Skeletal muscle tissue (tissue), 4 donors: ENCODE measurements around the gene CLEC12A. TPM values are rescaled to one million over a fixed set of nuclear protein-coding genes. Genes with fewer than 3 reads are reported as not detected.
"Not testable (repeated sequence)": the region's sequence is repeated elsewhere in the genome, so short reads cannot be mapped to it uniquely, and the experiment has no call there.

Source experiments
- H3K27ac ChIP-seq: one replicate; pipeline ENCODE4 v1.7.0; 2013; ENCODE audit warnings: mild to moderate bottlenecking, low read depth, low read length, inconsistent platforms
- H3K27me3 ChIP-seq, 3 donors: one replicate each; pipeline ENCODE4 v1.7.0; 2013; ENCODE audit warnings: low read length in 3 of 3; ENCODE audit not compliant: control insufficient read depth in 3 of 3, insufficient read depth in 3 of 3
- H3K36me3 ChIP-seq, 3 donors: one replicate each; pipeline ENCODE4 v1.7.0; 2013; ENCODE audit warnings: low read length in 3 of 3; ENCODE audit not compliant: control insufficient read depth in 3 of 3, insufficient read depth in 3 of 3
- H3K4me1 ChIP-seq, 3 donors: one replicate each; pipeline ENCODE4 v1.7.0; 2013; ENCODE audit warnings: low read length in 3 of 3, mild to moderate bottlenecking in 3 of 3; ENCODE audit not compliant: control insufficient read depth in 3 of 3, insufficient read depth in 3 of 3
- H3K4me3 ChIP-seq, 3 donors: one replicate each; pipeline ENCODE4 v1.7.0; 2013; ENCODE audit warnings: low read length in 3 of 3
- H3K9ac ChIP-seq, 3 donors: one replicate each; pipeline ENCODE4 v1.7.0; 2013; ENCODE audit warnings: low read length in 3 of 3, mild to moderate bottlenecking in 3 of 3, moderate library complexity in 2 of 3, low read depth in 1 of 3
- H3K9me3 ChIP-seq, 3 donors: one replicate each; pipeline ENCODE4 v1.7.0; 2013; ENCODE audit warnings: low read length in 3 of 3; ENCODE audit not compliant: control insufficient read depth in 3 of 3
- total RNA-seq: library from RNA; depleted of rRNA; stranded (reverse); fragments of >200 nt; gene quantifications from one replicate; pipeline ENCODE4 v1.2.3, GENCODE V29; 2014
- donor health status: Osteomylitis.

CLEC12A gene
- total RNA-seq, 1 donor from 2014 or later = 0.52 TPM

DNA sequence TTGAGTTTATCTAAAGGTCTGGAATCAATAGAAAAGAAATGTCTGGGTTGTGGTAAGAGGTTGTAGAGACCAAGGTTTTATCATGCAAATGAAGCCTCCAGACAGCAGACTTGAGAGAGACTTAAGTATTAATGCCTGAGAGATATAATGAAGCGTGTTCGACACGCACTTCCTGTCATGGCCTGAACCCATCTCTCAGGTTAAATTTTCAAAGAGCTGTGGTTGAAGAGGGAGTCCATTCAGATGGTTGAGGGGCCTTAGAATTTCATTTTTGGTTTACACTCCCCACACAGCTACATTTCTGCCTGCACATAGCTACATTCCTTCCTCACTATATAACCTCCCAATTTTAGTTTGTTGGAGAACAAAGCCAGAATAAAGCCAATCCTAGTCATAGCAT lies 10.1 kb upstream of the CLEC12A start:
- H3K27ac ChIP-seq = no peak overlapping the region
- no peaks in the 10 kb centered on the region for H3K36me3 ChIP-seq
- H3K9ac ChIP-seq = no peak overlapping the region
- H3K9me3 ChIP-seq = no peaks in the 10 kb centered on the region
- H3K4me1 ChIP-seq = no peaks in the 10 kb centered on the region
- no peaks in the 10 kb centered on the region for H3K27me3 ChIP-seq
- H3K4me3 ChIP-seq = no peak overlapping the region

DNA sequence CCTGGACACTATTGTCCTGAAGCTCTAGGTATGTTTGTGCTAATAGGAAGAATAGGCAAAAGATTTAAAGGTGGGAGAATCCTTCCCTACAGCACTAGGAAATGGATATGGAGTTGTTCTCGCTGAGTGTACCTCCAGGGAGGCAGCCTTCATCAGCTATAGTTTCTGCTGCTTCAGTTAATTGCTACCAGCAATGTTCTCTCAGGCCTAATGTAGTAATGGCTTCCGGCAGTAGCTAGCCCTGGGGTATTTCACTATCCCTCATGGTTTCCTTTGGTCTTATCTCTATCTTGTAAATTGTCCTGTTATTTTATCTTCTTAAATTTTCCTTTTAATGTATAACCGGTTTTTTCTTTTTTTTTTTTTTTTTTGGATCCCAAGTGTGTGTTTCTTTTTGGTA lies 9.3 kb upstream of the CLEC12A start:
- no peaks in the 10 kb centered on the region for H3K9me3 ChIP-seq
- no peak overlapping the region for H3K4me3 ChIP-seq
- H3K27me3 ChIP-seq = no peaks in the 10 kb centered on the region
- no peaks in the 10 kb centered on the region for H3K36me3 ChIP-seq
- no peak overlapping the region for H3K27ac ChIP-seq
- H3K9ac ChIP-seq = no peak overlapping the region
- no peaks in the 10 kb centered on the region for H3K4me1 ChIP-seq

DNA sequence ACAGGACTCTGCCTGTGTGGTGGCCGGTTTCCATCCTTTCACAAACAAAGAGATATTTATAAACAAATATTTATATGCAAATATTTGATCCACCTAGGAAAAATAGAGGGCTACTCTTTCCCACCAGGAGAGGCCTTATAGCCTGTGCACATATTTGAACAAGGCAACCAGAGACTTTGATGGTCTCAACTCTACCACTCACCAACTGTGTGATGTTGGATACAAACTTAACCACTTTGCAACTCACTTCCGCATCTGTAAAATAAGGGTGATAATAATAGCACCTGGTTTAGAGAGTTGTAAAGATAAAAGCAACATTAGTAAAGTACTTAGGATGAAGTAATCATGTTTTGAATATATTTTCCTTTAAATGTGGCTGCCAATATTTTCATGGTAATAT lies 1.5 kb upstream of the CLEC12A start:
- H3K9ac ChIP-seq = no peak overlapping the region
- no peaks in the 10 kb centered on the region for H3K36me3 ChIP-seq
- H3K9me3 ChIP-seq = no peaks in the 10 kb centered on the region
- no peaks in the 10 kb centered on the region for H3K27me3 ChIP-seq
- H3K4me1 ChIP-seq = no peaks in the 10 kb centered on the region
- H3K27ac ChIP-seq = no peak overlapping the region
- H3K4me3 ChIP-seq = no peak overlapping the region

DNA sequence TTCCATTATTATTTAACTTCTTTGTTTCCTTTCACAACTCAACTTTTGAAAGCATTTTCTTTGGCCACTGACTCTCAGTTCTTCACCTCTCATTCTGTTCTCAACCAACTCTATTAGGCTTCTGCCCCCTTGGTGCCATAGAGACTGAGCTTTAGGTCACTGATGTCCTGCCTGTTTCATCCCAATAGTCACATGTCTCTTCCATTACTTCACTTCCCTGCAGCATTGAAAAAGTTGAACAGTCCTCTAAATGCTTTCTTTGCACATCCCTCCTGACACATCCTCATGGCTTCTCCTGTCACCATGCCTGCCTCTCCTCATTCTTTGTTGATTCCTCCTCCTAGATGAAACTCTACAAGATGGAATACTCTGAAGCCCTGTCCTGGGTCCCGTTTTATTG lies 2.7 kb downstream of the CLEC12A start:
- H3K4me1 ChIP-seq = no peaks in the 10 kb centered on the region
- H3K36me3 ChIP-seq = no peaks in the 10 kb centered on the region
- no peaks in the 10 kb centered on the region for H3K9me3 ChIP-seq
- no peaks in the 10 kb centered on the region for H3K27me3 ChIP-seq
- H3K4me3 ChIP-seq = no peak overlapping the region
- no peak overlapping the region for H3K9ac ChIP-seq
- no peak overlapping the region for H3K27ac ChIP-seq

DNA sequence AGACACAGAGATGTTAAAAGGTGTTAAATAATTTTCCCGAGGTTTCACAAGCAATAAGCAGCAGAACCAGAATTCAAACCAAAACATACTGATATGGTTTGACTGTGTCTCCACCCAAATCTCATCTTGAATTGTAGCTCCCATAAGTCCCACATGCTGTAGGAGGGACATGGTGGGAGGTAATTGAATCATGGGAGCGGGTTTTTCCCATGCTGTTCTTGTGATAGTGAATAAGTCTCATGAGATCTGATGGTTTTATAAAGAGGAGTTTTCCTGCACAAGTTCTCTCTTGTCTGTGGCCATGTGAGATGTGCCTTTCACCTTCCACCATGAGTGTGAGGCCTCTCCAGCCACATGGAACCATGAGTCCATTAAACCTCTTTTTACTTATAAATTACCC lies 3.5 kb downstream of the CLEC12A start:
- not testable (repeated sequence) for H3K4me1 ChIP-seq, H3K36me3 ChIP-seq, H3K27me3 ChIP-seq, H3K27ac ChIP-seq, H3K4me3 ChIP-seq, H3K9me3 ChIP-seq, H3K9ac ChIP-seq

DNA sequence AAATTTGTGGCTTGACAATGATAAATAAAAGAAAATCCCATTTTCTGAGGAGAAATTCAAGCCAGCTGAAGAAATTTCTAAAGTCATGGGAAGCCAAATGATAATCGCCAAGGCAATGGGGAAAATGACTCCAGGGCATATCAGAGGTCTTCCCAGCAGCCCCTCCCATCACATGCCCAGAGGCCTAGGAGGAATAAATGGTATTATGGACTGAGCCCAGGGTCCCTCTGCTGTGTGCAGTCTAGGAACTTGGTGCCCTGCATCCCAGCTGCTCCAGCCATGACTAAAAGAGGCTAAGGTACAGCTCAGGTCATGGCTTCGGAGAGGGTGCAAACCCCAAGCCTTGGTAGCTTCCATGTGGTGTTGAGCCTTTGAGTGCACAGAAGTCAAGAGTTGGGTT lies 4.4 kb downstream of the CLEC12A start:
- no peaks in the 10 kb centered on the region for H3K36me3 ChIP-seq
- no peaks in the 10 kb centered on the region for H3K27me3 ChIP-seq
- H3K27ac ChIP-seq = no peak overlapping the region
- H3K4me1 ChIP-seq = no peaks in the 10 kb centered on the region
- H3K9me3 ChIP-seq = no peaks in the 10 kb centered on the region
- H3K4me3 ChIP-seq = no peak overlapping the region
- H3K9ac ChIP-seq = no peak overlapping the region

DNA sequence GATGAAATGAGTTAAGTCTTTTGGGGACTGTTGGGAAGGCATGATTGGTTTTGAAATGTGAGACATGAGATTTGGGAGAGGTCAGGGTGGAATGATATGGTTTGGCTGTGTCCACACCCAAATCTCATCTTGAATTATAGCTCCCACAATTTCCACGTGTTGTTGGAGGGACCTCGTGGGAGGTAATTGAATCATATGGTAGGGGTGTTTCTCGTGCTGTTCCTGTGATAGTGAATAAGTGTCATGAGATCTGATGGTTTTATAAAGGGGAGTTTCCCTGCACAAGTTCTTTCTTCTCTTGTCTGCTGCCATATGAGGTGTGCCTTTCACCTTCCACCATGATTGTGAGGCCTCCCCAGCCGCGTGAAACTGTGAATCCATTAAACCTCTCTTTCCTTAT lies 5.4 kb downstream of the CLEC12A start:
- H3K9ac ChIP-seq, H3K4me3 ChIP-seq, H3K27ac ChIP-seq, H3K27me3 ChIP-seq, H3K4me1 ChIP-seq, H3K36me3 ChIP-seq, H3K9me3 ChIP-seq: not testable (repeated sequence)

DNA sequence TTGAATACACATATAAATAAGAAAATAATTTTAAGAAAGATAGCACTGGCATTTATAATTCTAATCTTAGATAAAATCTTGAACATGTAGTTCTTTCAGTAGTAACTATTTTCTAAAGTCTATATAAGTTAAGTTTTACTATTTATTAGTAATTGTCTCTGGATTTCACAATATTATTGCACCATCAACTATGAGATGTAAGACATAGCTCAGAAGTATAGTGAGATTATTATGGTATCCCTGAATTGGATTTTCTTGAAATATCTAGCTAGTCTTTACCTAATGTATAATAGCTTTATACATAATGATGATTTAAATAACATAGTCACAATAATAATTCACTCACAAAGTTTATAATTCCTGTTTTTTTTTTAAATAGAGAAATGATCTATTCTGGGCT lies 6.7 kb downstream of the CLEC12A start:
- no peaks in the 10 kb centered on the region for H3K27me3 ChIP-seq
- H3K36me3 ChIP-seq = no peaks in the 10 kb centered on the region
- no peak overlapping the region for H3K27ac ChIP-seq
- no peaks in the 10 kb centered on the region for H3K4me1 ChIP-seq
- H3K9ac ChIP-seq = no peak overlapping the region
- no peak overlapping the region for H3K4me3 ChIP-seq
- no peaks in the 10 kb centered on the region for H3K9me3 ChIP-seq

DNA sequence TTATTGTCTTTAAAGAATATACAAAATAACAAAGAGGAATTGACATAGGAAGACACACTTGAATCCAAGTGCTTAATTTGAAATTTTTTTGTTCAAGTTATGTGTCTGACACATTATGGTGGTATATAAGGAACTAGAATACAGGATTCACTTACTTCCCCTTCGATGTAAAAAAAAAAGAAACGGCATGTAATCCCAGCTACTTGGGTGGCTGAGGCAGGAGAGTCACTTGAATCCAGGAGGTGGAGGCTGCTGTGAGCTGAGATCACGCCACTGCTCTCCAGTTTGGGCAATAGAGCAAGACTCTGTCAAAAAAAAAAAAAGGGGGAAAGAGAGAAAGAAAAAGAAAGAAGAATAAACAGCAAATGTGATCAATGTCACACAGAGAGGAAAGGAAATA lies 8.9 kb downstream of the CLEC12A start:
- Histone ChIP-seq H3K27me3 (no peaks in the 10 kb centered on the region), H3K9me3 (no peaks in the 10 kb centered on the region), H3K9ac (no peak overlapping the region), H3K36me3 (no peaks in the 10 kb centered on the region), H3K4me1 (no peaks in the 10 kb centered on the region), H3K4me3 (no peak overlapping the region), H3K27ac (no peak overlapping the region)

DNA sequence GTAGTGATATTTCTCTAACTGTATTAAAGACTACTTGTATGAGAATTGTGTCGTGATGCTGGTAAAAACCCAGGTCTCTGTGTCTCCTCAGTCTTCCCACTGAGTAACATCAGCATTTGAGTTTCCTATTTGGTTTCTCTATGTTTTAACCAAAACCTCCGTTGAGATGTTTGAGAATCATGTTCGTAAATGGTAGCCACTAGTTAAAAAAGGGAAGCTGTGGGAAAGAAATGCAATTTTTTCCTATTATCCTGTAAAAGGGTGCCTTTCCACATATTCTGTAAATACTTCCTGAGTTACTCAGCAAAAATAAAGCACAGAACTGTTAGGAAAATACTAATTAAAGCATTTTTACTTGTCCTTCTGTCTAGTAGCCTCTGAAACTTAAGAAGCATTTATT lies 20.7 kb downstream of the CLEC12A start:
- Histone ChIP-seq H3K9me3 (no peaks in the 10 kb centered on the region), H3K4me3 (no peak overlapping the region), H3K9ac (no peak overlapping the region), H3K36me3 (no peaks in the 10 kb centered on the region), H3K27me3 (no peaks in the 10 kb centered on the region), H3K4me1 (no peaks in the 10 kb centered on the region), H3K27ac (no peak overlapping the region)

DNA sequence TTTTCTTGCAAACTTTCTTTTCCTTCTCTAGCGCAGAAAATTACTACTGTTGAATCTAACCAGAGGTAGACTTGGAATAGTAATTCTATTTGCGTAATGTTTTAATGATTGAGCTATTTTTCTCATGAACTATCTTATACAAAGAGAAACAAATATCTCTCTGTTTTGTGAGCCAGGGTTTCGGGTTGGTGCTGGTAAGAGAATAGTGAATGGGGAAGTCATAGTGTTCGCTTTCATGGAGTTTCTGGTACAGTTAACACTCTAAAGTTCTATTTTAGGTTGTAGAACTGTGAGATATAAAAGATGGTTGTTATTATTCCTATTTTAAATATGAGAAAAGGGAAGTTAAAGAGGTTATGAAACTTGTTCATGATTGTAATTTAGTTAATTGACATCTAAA lies 21.1 kb downstream of the CLEC12A start:
- Histone ChIP-seq H3K9me3 (no peaks in the 10 kb centered on the region), H3K27ac (no peak overlapping the region), H3K4me3 (no peak overlapping the region), H3K9ac (no peak overlapping the region), H3K27me3 (no peaks in the 10 kb centered on the region), H3K36me3 (no peaks in the 10 kb centered on the region), H3K4me1 (no peaks in the 10 kb centered on the region)
